GM12892 (cell line): ENCODE data around the gene SKIL.

Experiments used
- POLR2A ChIP-seq: IDR thresholded peaks from 2 replicates; pipeline ENCODE4 v1.6.1; 2011; ENCODE audit warnings: low read depth, low read length, control low read depth
- POLR2AphosphoS5 ChIP-seq: IDR thresholded peaks from 2 replicates; pipeline ENCODE4 v1.6.1; 2011; ENCODE audit warnings: low read depth, low read length, control low read depth
- TAF1 ChIP-seq: IDR thresholded peaks from 2 replicates; pipeline ENCODE4 v1.6.1; 2011; ENCODE audit warnings: low read depth, mild to moderate bottlenecking, control low read depth, low read length, borderline replicate concordance

- TF ChIP-seq TAF1 (no peak), POLR2AphosphoS5 (no peak), POLR2A (no peak)
Measured at GRCh38 chr3:170424879-170425278, 67.4 kb downstream of the SKIL start.
